Esophagus muscularis mucosa (tissue), 4 donors: Measurements from ENCODE around the gene ABTB2. TPM values are rescaled to one million over a fixed set of nuclear protein-coding genes. Genes with fewer than 3 reads are reported as not detected.

Source experiments
- DNase-seq: peaks from one replicate; pipeline ENCODE4 v3.0.0-alpha.2; 2017; ENCODE audit errors: extremely low spot score
- H3K27ac ChIP-seq, 4 donors: fragments of 200-600 bp; sonication (generic); replicated peaks in 1 of 4; 1 replicate in 3 of 4; 2 replicates in 1 of 4; pipeline ENCODE4 v1.5.1; 2016 to 2019; ENCODE audit warnings: mild to moderate bottlenecking in 1 of 4
- H3K27me3 ChIP-seq, 4 donors: fragments of 200-600 bp; sonication (generic); one replicate each; pipeline versions ENCODE4 v1.5.1 to v1.6.0; 2016 to 2019
- H3K36me3 ChIP-seq, 4 donors: fragments of 200-600 bp; sonication (generic); one replicate each; pipeline ENCODE4 v1.5.1; 2016 to 2019
- H3K4me1 ChIP-seq, 4 donors: fragments of 200-600 bp; sonication (generic); one replicate each; pipeline ENCODE4 v1.5.1; 2016 to 2019
- H3K4me3 ChIP-seq, 4 donors: fragments of 200-600 bp; sonication (generic); 1 replicate in 2 of 4; 2 replicates in 2 of 4; pipeline ENCODE4 v1.5.1; 2016 to 2019; ENCODE audit warnings: mild to moderate bottlenecking in 4 of 4, moderate library complexity in 1 of 4
- H3K9me3 ChIP-seq, 4 donors: fragments of 200-600 bp; sonication (generic); 1 replicate in 3 of 4; 2 replicates in 1 of 4; pipeline ENCODE4 v1.5.1; 2016 to 2019
- EP300 ChIP-seq: sonication (generic); formaldehyde crosslinking; IDR thresholded peaks from one replicate; pipeline ENCODE4 v1.6.1; 2017; ENCODE audit warnings: antibody characterized with exemption
- POLR2A ChIP-seq: fragments of 450-650 bp; IDR thresholded peaks from one replicate; pipeline ENCODE4 v1.6.1; 2017; ENCODE audit warnings: antibody characterized with exemption, moderate library complexity, mild to moderate bottlenecking, low read depth
- POLR2AphosphoS5 ChIP-seq, 2 donors: sonication (generic); formaldehyde crosslinking; IDR thresholded peaks; one replicate each; pipeline ENCODE4 v1.6.1; 2017; ENCODE audit warnings: antibody characterized with exemption in 2 of 2
- WGBS: methylation state at CpG from one replicate; pipeline ENCODE4 v1.1.5; 2018; 5-methylcytosine and 5-hydroxymethylcytosine counted together
- intact Hi-C: fragments of 100-400 bp; cut with DNase I; formaldehyde crosslinking; loops from one replicate; pipeline ENCODE4 v1.15.1; 2023
- total RNA-seq, 4 donors: library from RNA; depleted of rRNA; stranded (reverse); fragments of >200 nt; gene quantifications; one replicate each; pipeline versions ENCODE4 v1.1.0 to v1.2.1, GENCODE V29; 2016
- TF ChIP-seq, protein P1 (sequence below), 3 experiments: fragments of 200-600 bp in 2 of 3; fragments of 450-650 bp in 1 of 3; sonication (generic) in 2 of 3; IDR thresholded peaks; one replicate each; pipeline ENCODE4 v1.5.1; 2017 to 2019; ENCODE audit warnings: antibody characterized with exemption in 3 of 3, mild to moderate bottlenecking in 2 of 3, moderate library complexity in 1 of 3

The ABTB2 gene
- total RNA-seq, 4 donors from 2014 or later, result 5.0 to 8.0 (median 7.2) TPM

DNA sequence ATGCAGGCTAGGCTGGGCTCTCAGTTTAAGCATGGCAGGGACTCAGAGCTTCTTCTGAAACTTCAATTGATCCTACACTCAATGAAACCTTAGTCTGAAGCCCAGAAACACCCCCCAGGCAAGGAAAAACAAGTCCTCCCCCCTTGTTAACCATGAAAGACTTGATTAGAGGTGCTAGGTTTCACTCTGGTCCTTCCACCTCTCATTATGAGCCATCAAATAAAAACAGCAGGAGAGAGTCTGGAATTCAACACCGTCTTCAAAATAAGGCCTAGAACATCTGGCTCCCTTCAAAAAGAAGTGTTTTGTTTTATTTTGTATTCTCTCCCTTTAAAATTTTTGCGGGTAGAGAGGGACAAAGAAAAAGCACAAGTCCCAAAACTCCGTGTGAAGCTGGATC, 156.7 kb downstream of the ABTB2 start:
- WGBS, result 58% methylated on average over 3 of the region's 3 CpGs
- intact Hi-C loops, result no loop called here

DNA sequence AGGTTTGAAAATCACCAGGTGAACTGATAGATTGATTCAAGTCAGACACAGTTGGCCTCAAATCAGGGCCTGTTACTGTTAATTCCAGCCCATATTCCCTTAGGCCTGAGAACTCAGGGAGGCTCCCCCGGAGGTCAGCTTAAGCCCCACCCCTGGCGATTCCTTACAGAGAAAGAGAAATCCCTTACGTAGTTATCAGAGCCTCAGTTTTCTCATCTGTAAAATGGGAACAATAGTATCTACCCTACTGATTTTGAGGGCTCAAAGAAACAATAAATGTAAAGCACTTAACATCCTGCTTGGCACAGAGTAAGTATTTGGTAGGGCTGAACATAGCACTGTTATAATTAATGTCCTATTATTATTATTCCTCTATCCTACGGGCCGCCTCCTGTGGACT, 158.3 kb downstream of the ABTB2 start:
- Histone ChIP-seq H3K36me3 (peaks cover 0 to 18% (median 4%) of the 10 kb centered on the region in 4 donors), H3K27ac (no peak overlapping the region), H3K4me1 (no peaks in the 10 kb centered on the region), H3K4me3 (no peak overlapping the region), H3K27me3 (no peaks in the 10 kb centered on the region), H3K9me3 (no peaks in the 10 kb centered on the region)
- TF ChIP-seq EP300 (no peak), POLR2AphosphoS5 (IDR thresholded peaks at IDR 0.05) (no peak), POLR2A (no peak)
- TF ChIP-seq, protein P1, sequence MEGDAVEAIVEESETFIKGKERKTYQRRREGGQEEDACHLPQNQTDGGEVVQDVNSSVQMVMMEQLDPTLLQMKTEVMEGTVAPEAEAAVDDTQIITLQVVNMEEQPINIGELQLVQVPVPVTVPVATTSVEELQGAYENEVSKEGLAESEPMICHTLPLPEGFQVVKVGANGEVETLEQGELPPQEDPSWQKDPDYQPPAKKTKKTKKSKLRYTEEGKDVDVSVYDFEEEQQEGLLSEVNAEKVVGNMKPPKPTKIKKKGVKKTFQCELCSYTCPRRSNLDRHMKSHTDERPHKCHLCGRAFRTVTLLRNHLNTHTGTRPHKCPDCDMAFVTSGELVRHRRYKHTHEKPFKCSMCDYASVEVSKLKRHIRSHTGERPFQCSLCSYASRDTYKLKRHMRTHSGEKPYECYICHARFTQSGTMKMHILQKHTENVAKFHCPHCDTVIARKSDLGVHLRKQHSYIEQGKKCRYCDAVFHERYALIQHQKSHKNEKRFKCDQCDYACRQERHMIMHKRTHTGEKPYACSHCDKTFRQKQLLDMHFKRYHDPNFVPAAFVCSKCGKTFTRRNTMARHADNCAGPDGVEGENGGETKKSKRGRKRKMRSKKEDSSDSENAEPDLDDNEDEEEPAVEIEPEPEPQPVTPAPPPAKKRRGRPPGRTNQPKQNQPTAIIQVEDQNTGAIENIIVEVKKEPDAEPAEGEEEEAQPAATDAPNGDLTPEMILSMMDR (IDR thresholded peaks at IDR 0.05), result no peak
- intact Hi-C loops, result no loop called here
- WGBS, result 77% methylated on average over 5 of the region's 5 CpGs
- DNase-seq, result no peak

More for the DNA sequence above, 156.7 kb downstream of the ABTB2 start:
- peaks cover 0 to 13% (median 4%) of the 10 kb centered on the region in 4 donors for H3K36me3 ChIP-seq
- no peaks in the 10 kb centered on the region for H3K9me3 ChIP-seq
- no peaks in the 10 kb centered on the region for H3K4me1 ChIP-seq
- H3K27me3 ChIP-seq, result no peaks in the 10 kb centered on the region
- DNase-seq, result no peak
- TF ChIP-seq POLR2A (no peak), EP300 (no peak), POLR2AphosphoS5 (IDR thresholded peaks at IDR 0.05) (no peak)
- TF ChIP-seq, protein P1 (IDR thresholded peaks at IDR 0.05), result no peak
- no peak overlapping the region for H3K4me3 ChIP-seq
- no peak overlapping the region for H3K27ac ChIP-seq

DNA sequence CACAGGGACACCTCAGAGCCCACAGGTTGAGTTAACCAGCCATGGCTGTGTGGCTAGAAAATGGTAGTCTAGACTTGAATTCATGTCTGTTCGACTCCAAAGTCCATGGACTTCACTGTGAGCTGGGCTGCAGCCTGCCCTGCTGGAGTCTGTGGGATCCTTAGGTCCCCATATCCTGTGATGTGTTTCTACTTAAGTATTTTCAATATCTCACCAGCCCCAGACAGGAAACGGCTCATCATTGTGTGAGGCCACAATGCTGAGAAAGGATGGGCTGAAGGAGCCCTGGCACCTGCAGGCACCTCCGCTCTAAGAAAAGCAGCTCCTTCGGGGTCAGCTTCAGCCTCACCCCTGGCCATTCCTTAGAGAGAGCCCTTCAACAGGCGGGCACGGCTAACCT, 159.3 kb downstream of the ABTB2 start:
- no peak for TF ChIP-seq POLR2AphosphoS5 (IDR thresholded peaks at IDR 0.05)
- TF ChIP-seq POLR2A, result no peak
- no peak for TF ChIP-seq EP300
- TF ChIP-seq, protein P1 (IDR thresholded peaks at IDR 0.05), result no peak
- Histone ChIP-seq H3K4me1 (peaks cover under 1 to 3% (median 2%) of the 10 kb centered on the region in 4 donors), H3K27ac (no peak overlapping the region), H3K27me3 (no peaks in the 10 kb centered on the region), H3K4me3 (no peak overlapping the region), H3K9me3 (no peaks in the 10 kb centered on the region), H3K36me3 (peaks cover 0 to 18% (median 3%) of the 10 kb centered on the region in 4 donors)
- 92% methylated on average over 6 of the region's 6 CpGs for WGBS
- DNase-seq, result no peak
- intact Hi-C loops, result no loop called here

DNA sequence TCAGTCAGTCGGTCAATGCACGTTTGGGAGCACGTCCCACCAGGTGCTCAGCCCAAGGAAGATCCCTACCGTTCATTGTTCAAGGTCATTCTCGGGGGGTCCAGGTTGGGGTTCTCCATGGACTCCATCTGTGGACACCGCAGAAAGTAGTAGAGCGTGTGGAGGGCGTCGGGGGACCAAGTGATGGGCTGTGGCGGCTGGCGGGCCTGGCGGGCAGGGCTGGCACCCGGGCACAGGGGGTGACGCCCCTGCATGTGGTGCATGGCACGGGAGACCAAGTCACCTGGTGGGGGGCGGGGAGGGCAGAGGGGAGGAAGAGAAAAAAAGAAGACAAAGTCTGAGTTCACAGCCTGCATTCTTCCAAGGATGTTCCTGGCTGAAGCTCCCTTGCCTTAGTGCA, 160.6 kb downstream of the ABTB2 start:
- intact Hi-C loops, result no loop called here
- no peak for DNase-seq
- TF ChIP-seq, protein P1 (IDR thresholded peaks at IDR 0.05), result no peak
- no peak for TF ChIP-seq EP300
- TF ChIP-seq POLR2AphosphoS5 (IDR thresholded peaks at IDR 0.05), result no peak
- TF ChIP-seq POLR2A, result no peak

More for the DNA sequence above, 160.6 kb downstream of the ABTB2 start:
- Histone ChIP-seq H3K36me3 (peaks cover 0 to 18% (median 3%) of the 10 kb centered on the region in 4 donors), H3K27me3 (no peaks in the 10 kb centered on the region), H3K27ac (no peak overlapping the region), H3K4me1 (peaks cover 6 to 16% (median 14%) of the 10 kb centered on the region in 4 donors), H3K9me3 (no peaks in the 10 kb centered on the region), H3K4me3 (no peak overlapping the region)
- WGBS, result 96% methylated on average over 16 of the region's 16 CpGs
